COR-L47 (cell line): Measurements from ENCODE around the gene RPA3.

ENCODE experiments used
- DNase-seq: peaks from one replicate; lab custom pipeline; 2025; lab: John Stamatoyannopoulos, UW

Gene RPA3

GRCh38 chr7:7718492-7718891, at the start of gene RPA3:
Gene RPA3 (minus strand): TSS chr7:7718607. CDS start chr7:7640418, 78,189 bp downstream.
- DNase-seq = no peak

DNA sequence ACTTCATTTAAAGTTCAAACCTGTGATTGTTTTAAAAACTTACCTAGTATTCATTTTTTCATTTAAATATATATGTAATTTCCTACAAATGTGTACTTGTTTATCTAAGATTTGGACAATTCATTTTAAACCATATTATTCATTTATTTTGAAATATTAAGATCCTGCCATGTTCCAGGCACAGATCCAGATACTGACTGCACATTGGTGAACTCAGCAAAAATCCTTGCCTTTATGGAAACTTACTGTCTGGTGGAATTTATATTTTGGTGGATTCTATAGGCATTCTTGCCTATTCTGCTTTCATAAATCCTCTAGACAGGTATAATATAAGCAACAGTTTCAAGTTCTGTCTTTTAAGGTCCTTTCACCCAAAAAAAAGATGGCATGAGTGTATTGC, 48.3 kb upstream of the RPA3 start:
- DNase-seq = no peak

GRCh38 chr7:7765422-7765821, 47.0 kb upstream of the RPA3 start:
- DNase-seq = no peak

GRCh38 chr7:7764520-7765396, 46.4 kb upstream of the RPA3 start:
- DNase-seq = no peak

- DNase-seq = no peak
Measured at GRCh38 chr7:7761974-7762779, 43.8 kb upstream of the RPA3 start.

GRCh38 chr7:7761340-7761973, 43.0 kb upstream of the RPA3 start:
- DNase-seq = peak; percentile 66

- DNase-seq = no peak
Measured at GRCh38 chr7:7757576-7757975, 39.2 kb upstream of the RPA3 start.

- no peak for DNase-seq
Measured at GRCh38 chr7:7756577-7756976, 38.2 kb upstream of the RPA3 start.

DNA sequence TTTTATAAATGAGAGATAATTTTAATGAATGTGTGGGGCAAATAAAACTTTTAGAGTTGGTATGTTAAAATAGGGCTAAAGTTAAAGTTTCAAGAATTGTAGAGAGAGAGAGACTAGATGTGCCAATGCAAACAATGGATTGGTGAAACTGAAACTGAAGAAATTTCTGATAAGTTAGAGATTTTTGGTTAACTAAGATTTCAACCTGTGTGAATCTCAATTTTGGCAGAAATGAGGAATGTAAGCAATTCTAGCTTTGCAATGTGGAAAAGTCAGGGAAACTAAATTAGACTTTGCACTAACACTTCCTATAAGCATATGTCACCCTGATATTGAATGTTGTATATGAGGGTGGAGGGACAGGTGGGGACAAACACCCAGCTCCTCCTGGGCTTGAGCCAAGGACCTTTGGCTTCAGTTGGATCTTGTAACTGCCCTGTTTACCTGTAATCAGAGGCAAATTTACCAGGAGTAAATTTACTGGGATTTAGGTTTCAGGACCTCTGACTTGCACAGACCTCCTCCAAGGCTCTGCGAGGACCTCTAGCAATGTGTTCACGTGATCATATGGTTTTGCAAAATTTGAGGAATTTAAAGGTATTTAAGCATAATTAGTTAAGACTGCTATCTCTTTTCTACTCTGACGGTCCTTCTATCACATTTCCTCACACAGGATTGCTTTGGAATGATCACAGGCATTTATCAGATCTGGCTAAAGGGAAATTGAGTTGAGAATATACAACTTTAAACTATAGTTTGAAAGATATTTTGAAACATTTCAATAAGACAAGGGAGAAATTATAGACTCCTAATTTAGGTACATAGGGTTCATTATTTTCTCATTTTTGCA, 33.1 kb upstream of the RPA3 start:
- DNase-seq = no peak

- no peak for DNase-seq
Measured at GRCh38 chr7:7750571-7751242, 32.3 kb upstream of the RPA3 start.

DNA sequence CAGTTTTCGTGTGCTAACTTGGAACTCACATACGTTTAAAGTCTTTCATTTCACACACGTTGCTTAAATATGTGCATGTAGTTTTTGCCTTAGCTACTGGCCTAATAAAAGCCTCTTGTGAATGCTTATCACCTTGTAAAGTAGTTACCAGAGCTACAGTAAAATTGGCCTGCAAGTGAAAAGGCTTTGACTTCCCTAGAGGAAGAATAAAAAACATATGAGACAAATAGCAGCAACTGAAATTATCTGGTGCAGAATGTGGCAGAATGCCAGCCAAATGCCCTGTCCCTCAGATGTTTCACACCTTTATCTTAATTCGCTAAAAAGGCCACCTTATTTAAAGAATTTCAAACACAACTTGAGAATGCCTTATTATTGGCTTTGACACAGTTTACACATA, 28.1 kb upstream of the RPA3 start:
- DNase-seq = peak; percentile 59

DNA sequence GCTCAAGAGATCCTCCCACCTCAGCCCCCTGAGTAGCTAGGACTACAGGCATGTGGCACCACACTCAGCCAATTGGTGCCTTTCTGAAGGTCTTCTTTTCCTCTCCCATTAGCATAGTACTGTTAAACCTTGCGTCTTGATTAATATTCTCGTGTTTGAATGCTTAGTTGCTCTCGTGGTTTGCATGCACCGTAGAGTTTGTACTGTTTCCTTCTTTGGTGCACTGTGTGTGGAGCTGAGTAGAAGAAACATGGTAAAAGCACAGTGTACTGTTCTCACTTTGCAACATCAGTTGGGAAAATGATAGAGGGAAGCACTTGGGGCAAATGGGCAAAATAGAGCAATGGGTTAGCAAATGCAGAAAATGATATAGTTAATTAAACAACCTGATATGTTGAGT, 27.6 kb upstream of the RPA3 start:
- no peak for DNase-seq

DNA sequence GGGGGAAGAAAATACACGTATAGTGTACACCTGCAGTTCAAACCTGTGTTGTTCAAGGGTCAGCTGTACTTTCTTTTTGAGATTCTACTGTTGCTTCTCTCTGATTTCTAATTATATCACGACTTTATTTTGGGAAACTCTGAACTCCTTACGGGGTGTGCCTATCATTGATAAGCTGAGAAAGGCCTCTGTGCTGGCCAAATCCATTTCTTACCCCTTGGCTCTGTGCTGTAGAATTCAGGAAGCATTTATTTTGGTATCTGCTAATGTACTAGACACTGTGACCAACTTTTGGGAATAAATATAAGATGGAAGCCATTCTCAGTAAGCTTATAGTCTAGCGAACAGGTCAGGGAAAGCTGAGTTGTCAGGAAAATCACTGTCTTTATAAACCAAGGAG, 26.9 kb upstream of the RPA3 start:
- no peak for DNase-seq

DNA sequence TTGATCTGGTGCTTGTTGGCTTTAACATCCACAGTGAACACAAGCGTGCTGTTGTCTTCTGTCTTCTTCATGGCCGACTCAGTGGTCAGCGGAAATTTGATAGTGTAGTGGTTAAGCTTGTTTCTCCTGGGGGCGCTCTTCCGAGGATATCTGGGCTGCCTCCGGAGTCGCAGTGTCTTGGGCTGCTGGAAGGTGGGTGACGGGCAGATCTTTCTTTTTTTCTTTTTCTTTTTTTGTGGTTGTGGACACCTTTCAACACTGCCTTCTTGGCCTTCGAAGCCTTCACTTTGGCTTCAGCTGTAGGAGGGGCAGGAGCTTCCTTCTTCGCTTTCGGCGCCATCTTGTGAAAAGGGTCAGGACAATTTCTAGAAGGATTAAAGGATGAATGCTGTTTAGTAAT, 23.8 kb upstream of the RPA3 start:
- DNase-seq = no peak

GRCh38 chr7:7740037-7740355, 21.6 kb upstream of the RPA3 start:
- no peak for DNase-seq

- no peak for DNase-seq
Measured at GRCh38 chr7:7739204-7740036, 21.0 kb upstream of the RPA3 start.

- no peak for DNase-seq
Measured at GRCh38 chr7:7738622-7739021, 20.2 kb upstream of the RPA3 start.

GRCh38 chr7:7738177-7738576, 19.8 kb upstream of the RPA3 start:
- no peak for DNase-seq

GRCh38 chr7:7737674-7738073, 19.3 kb upstream of the RPA3 start:
- no peak for DNase-seq

- no peak for DNase-seq
Measured at GRCh38 chr7:7736671-7737070, 18.3 kb upstream of the RPA3 start.
